ENCODE data around the gene GRAMD4. TPM values are rescaled to one million over a fixed set of nuclear protein-coding genes. Genes with fewer than 3 reads are reported as not detected.

GRAMD4 gene
- total RNA-seq, 2 experiments from 2014 or later, result 46.9 to 52.4 TPM

DNA sequence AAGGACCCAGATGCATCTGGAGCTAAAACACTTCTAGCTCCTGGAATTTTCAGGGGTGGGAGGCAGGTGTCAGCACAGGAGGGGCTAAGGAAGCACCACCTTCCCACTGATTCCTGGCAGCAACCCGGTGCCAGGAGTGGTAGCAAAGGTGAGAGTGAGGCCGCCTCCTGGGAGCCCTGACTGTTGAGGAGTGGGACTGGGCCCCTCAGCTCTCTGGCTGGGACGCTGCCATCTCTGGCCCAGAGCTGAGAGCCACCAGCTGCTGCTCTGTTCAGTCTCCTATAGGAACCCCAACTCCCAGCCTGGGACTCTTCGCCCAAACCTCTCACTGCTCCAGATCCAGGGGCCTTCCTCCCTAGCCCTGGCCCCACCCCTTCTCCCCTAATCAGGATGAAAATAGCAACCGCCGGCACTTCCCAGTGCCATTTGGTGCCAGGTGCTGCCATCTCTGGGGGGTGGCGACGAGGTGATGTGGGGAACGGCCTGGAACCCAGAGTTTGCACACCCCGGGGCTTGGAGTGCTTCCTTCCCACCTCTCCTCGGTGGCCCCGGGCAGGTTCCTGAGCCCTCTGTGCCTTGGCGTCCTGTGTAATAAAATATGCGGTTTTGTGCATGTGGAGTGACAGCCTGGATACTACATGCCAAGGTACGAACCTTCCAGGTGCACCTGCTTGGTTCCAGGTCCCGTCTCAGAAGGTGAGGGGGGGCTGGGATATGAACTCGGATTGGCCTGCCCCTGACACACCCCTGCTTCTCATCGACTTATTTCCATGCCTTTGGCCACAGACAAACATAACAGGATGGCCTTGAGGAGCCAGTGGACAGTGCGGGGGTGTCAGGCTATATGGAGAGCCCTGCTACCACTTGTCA lies 47.0 kb upstream of the GRAMD4 start:
- Histone ChIP-seq H3K9me3 (ENCODE audit: low read length) (peaks cover 6% of the 10 kb centered on the region; the same call in 1 of the 2 replicates), H3K27ac (ENCODE audit: low read depth, low read length, poor library complexity, severe bottlenecking) (no peak overlapping the region), H3K79me2 (ENCODE audit: insufficient read depth, low read depth, low read length) (no peaks in the 10 kb centered on the region), H3K4me2 (ENCODE audit: low read length) (no peak overlapping the region), H3K36me3 (ENCODE audit: insufficient read depth, low read length) (no peaks in the 10 kb centered on the region), H2AFZ (ENCODE audit: low read length) (no peak overlapping the region), H3K4me1 (ENCODE audit: insufficient read depth, low read length, poor library complexity, severe bottlenecking) (peaks cover 17% of the 10 kb centered on the region), H3K9me2 (ENCODE audit: insufficient read depth, low read length) (no peaks in the 10 kb centered on the region), H3K4me3 (ENCODE audit: low read depth, low read length, poor library complexity, severe bottlenecking) (no peak overlapping the region), H4K20me1 (ENCODE audit: insufficient read depth, low read length) (no peaks in the 10 kb centered on the region)
- DNase-seq (ENCODE audit: low spot score), result no peak
- intact Hi-C loops (cut with micrococcal nuclease; ENCODE audit: unreplicated experiment), result no loop called here
- TF ChIP-seq CTCF (conservative IDR thresholded peaks at IDR 0.05; ENCODE audit: low read length), result no peak
- no peak for TF ChIP-seq EZH2phosphoT487 (IDR thresholded peaks at IDR 0.05; ENCODE audit: borderline replicate concordance, low read depth, low read length)
- ChIA-PET POLR2A (no interaction called here), CTCF (ENCODE audit: unreplicated experiment) (no interaction called here)
- no TSS peak for BruUV-seq (replicated peaks)

DNA sequence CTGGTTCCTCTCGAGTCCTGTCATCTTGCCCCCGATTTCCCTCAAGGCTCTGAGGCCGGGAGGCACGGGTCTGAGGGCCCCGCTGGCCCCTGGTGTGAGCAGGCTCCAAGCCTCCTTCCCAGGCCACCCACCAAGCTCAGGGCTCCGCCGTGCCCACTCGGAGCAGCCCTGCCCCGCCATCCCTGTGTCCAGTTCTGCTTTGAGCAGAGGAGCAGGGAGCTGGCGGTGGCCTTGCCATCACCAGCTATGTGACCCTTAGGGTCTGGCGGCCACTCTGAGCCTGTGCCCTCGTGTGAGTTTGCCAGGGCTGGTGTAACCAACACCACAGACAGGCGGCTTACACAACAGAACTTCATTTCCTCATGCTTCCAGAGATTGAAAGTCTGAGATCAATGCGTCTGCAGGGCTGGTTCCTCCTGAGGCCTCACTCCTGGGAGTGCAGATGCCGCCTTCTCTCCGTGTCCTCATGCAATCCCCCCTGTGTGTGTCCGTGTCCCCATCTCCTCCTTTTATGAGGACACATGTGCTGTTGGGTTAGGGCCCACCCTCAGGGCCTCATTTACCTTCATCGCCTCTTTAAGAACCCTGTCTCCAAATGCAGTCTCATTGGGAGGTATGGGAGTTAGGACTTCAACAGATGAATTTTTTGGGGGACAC lies 46.3 kb upstream of the GRAMD4 start:
- H3K4me3 ChIP-seq (ENCODE audit: low read depth, low read length, poor library complexity, severe bottlenecking), result no peak overlapping the region
- no peak for DNase-seq (ENCODE audit: low spot score)
- no peak overlapping the region for H2AFZ ChIP-seq (ENCODE audit: low read length)
- H3K9me3 ChIP-seq (ENCODE audit: low read length), result peaks cover 6% of the 10 kb centered on the region; the same call in 1 of the 2 replicates
- no peak overlapping the region for H3K27ac ChIP-seq (ENCODE audit: low read depth, low read length, poor library complexity, severe bottlenecking)
- TF ChIP-seq CTCF (conservative IDR thresholded peaks at IDR 0.05; ENCODE audit: low read length) (no peak), EZH2phosphoT487 (IDR thresholded peaks at IDR 0.05; ENCODE audit: borderline replicate concordance, low read depth, low read length) (no peak)
- H3K36me3 ChIP-seq (ENCODE audit: insufficient read depth, low read length), result no peaks in the 10 kb centered on the region
- POLR2A ChIA-PET, result no interaction called here
- H3K79me2 ChIP-seq (ENCODE audit: insufficient read depth, low read depth, low read length), result no peaks in the 10 kb centered on the region
- CTCF ChIA-PET (ENCODE audit: unreplicated experiment), result no interaction called here
- intact Hi-C loops (cut with micrococcal nuclease; ENCODE audit: unreplicated experiment), result no loop called here
- no peaks in the 10 kb centered on the region for H3K9me2 ChIP-seq (ENCODE audit: insufficient read depth, low read length)
- no peak overlapping the region for H3K4me2 ChIP-seq (ENCODE audit: low read length)
- peaks cover 18% of the 10 kb centered on the region for H3K4me1 ChIP-seq (ENCODE audit: insufficient read depth, low read length, poor library complexity, severe bottlenecking)
- no peaks in the 10 kb centered on the region for H4K20me1 ChIP-seq (ENCODE audit: insufficient read depth, low read length)
- no TSS peak for BruUV-seq (replicated peaks)
